SK-N-SH (cell line): ENCODE results near the gene ASTN2. TPM values are rescaled to one million over a fixed set of nuclear protein-coding genes. Genes with fewer than 3 reads are reported as not detected.

Experiments used
- CTCF ChIA-PET: fragments of 300-600, 350-600 bp; formaldehyde crosslinking; extraction: SDS; loops from one replicate; lab custom pipeline; 2021; lab: Yijun Ruan, JAX
- POLR2A ChIA-PET: fragments of 350-600 bp; sonication (Branson Sonifier 250); formaldehyde crosslinking; extraction: SDS; loops from one replicate; lab custom pipeline; 2020; ENCODE audit warnings: antibody characterized with exemption, inconsistent platforms; lab: Yijun Ruan, JAX
- DNase-seq: peaks from one replicate; pipeline ENCODE4 v3.0.0; 2012
- H2AFZ ChIP-seq: fragments of 200-600 bp; sonication (generic); 2 replicates; pipeline ENCODE4 v1.8.1; 2016; ENCODE audit warnings: antibody characterized with exemption, mild to moderate bottlenecking, low read depth
- H3F3A ChIP-seq: fragments of 200-600 bp; sonication (generic); replicated peaks from 2 replicates; pipeline ENCODE3; 2016; ENCODE audit warnings: antibody characterized with exemption, mild to moderate bottlenecking; ENCODE audit not compliant: insufficient read depth
- H3K27ac ChIP-seq, 2 experiments: fragments of 200-500 bp in 1 of 2; fragments of 200-600 bp in 1 of 2; sonication (Bioruptor generic) in 1 of 2; sonication (generic), shearing (Covaris generic) in 1 of 2; 2 replicates each; pipeline versions ENCODE4 v1.5.1 to v1.6.1; 2014 to 2016; ENCODE audit warnings: low read depth in 2 of 2, inconsistent platforms in 1 of 2, low read length in 1 of 2, mild to moderate bottlenecking in 1 of 2, mixed read lengths in 1 of 2
- H3K27me3 ChIP-seq: fragments of 200-600 bp; sonication (generic), shearing (Covaris generic); 2 replicates; pipeline ENCODE4 v1.6.1; 2016; ENCODE audit warnings: mixed run types; ENCODE audit not compliant: insufficient read depth
- H3K36me3 ChIP-seq, 2 experiments: fragments of 200-500 bp in 1 of 2; fragments of 200-600 bp in 1 of 2; sonication (Bioruptor generic) in 1 of 2; sonication (generic) in 1 of 2; replicated peaks in 1 of 2; 2 replicates each; pipeline versions ENCODE3 to v1.5.1; 2014 to 2016; ENCODE audit warnings: low read length in 1 of 2, mild to moderate bottlenecking in 1 of 2; ENCODE audit not compliant: insufficient read depth in 2 of 2, control insufficient read depth in 1 of 2
- H3K4me1 ChIP-seq, 2 experiments: fragments of 200-500 bp in 1 of 2; fragments of 200-600 bp in 1 of 2; sonication (Bioruptor generic) in 1 of 2; sonication (generic), shearing (Covaris generic) in 1 of 2; 2 replicates each; pipeline versions ENCODE4 v1.5.1 to v1.6.1; 2014 to 2016; ENCODE audit warnings: low read depth in 1 of 2, low read length in 1 of 2, mixed run types in 1 of 2; ENCODE audit not compliant: insufficient read depth in 2 of 2, control insufficient read depth in 1 of 2
- H3K4me2 ChIP-seq: fragments of 200-600 bp; sonication (generic), shearing (Covaris generic); 2 replicates; pipeline ENCODE4 v1.6.1; 2017; ENCODE audit warnings: mixed run types
- H3K4me3 ChIP-seq, 2 experiments: fragments of 200-500 bp in 1 of 2; fragments of 200-600 bp in 1 of 2; sonication (Bioruptor generic) in 1 of 2; sonication (generic), shearing (Covaris generic) in 1 of 2; 2 replicates each; pipeline versions ENCODE4 v1.5.1 to v1.8.1; 2014 to 2016; ENCODE audit warnings: low read depth in 2 of 2, inconsistent platforms in 1 of 2, low read length in 1 of 2, mild to moderate bottlenecking in 1 of 2, mixed read lengths in 1 of 2, moderate library complexity in 1 of 2
- H3K79me2 ChIP-seq: fragments of 200-600 bp; sonication (generic); 2 replicates; pipeline ENCODE4 v1.8.1; 2017; ENCODE audit warnings: mild to moderate bottlenecking; ENCODE audit not compliant: insufficient read depth
- H3K9ac ChIP-seq: fragments of 200-600 bp; sonication (generic); 2 replicates; pipeline ENCODE4 v1.6.1; 2017; ENCODE audit warnings: mixed run types
- H3K9me2 ChIP-seq: fragments of 200-600 bp; sonication (generic); 2 replicates; pipeline ENCODE4 v1.6.1; 2017; ENCODE audit warnings: mixed run types
- H3K9me3 ChIP-seq: fragments of 200-600 bp; sonication (generic); 2 replicates; pipeline ENCODE4 v1.6.1; 2017; ENCODE audit warnings: mixed run types, mild to moderate bottlenecking, moderate library complexity
- H4K20me1 ChIP-seq: fragments of 200-600 bp; sonication (generic); 2 replicates; pipeline ENCODE4 v1.6.1; 2017; ENCODE audit warnings: mild to moderate bottlenecking, mixed run types; ENCODE audit not compliant: insufficient read depth
- CHD2 ChIP-seq: fragments of 150-350 bp; IDR thresholded peaks from 2 replicates; pipeline ENCODE4 v1.6.1; 2018; ENCODE audit warnings: low read length; ENCODE audit not compliant: partially characterized antibody
- ELF1 ChIP-seq: IDR thresholded peaks from 2 replicates; pipeline ENCODE4 v1.4.0; 2012
- EP300 ChIP-seq, 2 experiments: IDR thresholded peaks; 2 replicates each; pipeline versions ENCODE4 v1.4.0 to v1.6.1; 2012; ENCODE audit warnings: borderline replicate concordance in 1 of 2, low read depth in 1 of 2, low read length in 1 of 2
- EZH2phosphoT487 ChIP-seq: fragments of 200-600 bp; sonication (generic); IDR thresholded peaks from 2 replicates; pipeline ENCODE4 v1.6.1; 2017; ENCODE audit warnings: low read depth, mixed run types, mild to moderate bottlenecking, antibody characterized with exemption, moderate library complexity, borderline replicate concordance
- FOXM1 ChIP-seq: IDR thresholded peaks from 2 replicates; pipeline ENCODE4 v1.4.0; 2012; ENCODE audit warnings: low read depth, mild to moderate bottlenecking
- GATA2 ChIP-seq: sonication (generic); formaldehyde crosslinking; IDR thresholded peaks from 2 replicates; pipeline ENCODE4 v1.5.0; 2020; ENCODE audit warnings: mild to moderate bottlenecking, missing genetic modification reagents
- MEF2A ChIP-seq: IDR thresholded peaks from 2 replicates; pipeline ENCODE4 v1.4.0; 2012; ENCODE audit warnings: low read depth, borderline replicate concordance
- MXI1 ChIP-seq: IDR thresholded peaks from 2 replicates; pipeline ENCODE4 v1.6.1; 2012; ENCODE audit warnings: mild to moderate bottlenecking, low read depth, low read length, improper control_type of control experiment
- NFIC ChIP-seq: IDR thresholded peaks from 2 replicates; pipeline ENCODE4 v1.4.0; 2012; ENCODE audit warnings: borderline replicate concordance
- NRF1 ChIP-seq: IDR thresholded peaks from 2 replicates; pipeline ENCODE4 v1.6.1; 2012; ENCODE audit warnings: low read depth, mild to moderate bottlenecking, low read length
- RAD21 ChIP-seq: IDR thresholded peaks from 2 replicates; pipeline ENCODE4 v1.6.1; 2012; ENCODE audit warnings: mild to moderate bottlenecking, low read length
- RCOR1 ChIP-seq: fragments of 150-350 bp; IDR thresholded peaks from 2 replicates; pipeline ENCODE4 v1.6.1; 2017; ENCODE audit warnings: antibody characterized with exemption, low read length
- RXRA ChIP-seq: IDR thresholded peaks from 2 replicates; pipeline ENCODE4 v1.4.0; 2012; ENCODE audit warnings: low read depth, mild to moderate bottlenecking, borderline replicate concordance
- TAF1 ChIP-seq: IDR thresholded peaks from 2 replicates; pipeline ENCODE4 v1.6.1; 2012; ENCODE audit warnings: low read depth, mild to moderate bottlenecking, low read length, moderate library complexity, borderline replicate concordance
- TCF12 ChIP-seq: IDR thresholded peaks from 2 replicates; pipeline ENCODE4 v1.4.0; 2012
- ZBTB33 ChIP-seq: IDR thresholded peaks from 2 replicates; pipeline ENCODE4 v1.4.0; 2012; ENCODE audit warnings: low read depth, borderline replicate concordance
- WGBS: methylation state at CpG from one replicate; pipeline ENCODE4 v1.1.6; 2017; ENCODE audit warnings: low lambda C conversion rate; 5-methylcytosine and 5-hydroxymethylcytosine counted together
- polyA plus RNA-seq, 3 experiments: library from polyadenylated mRNA; depleted of rRNA; stranded (reverse); fragments of >200 nt; gene quantifications; 2 replicates each; pipeline ENCODE4 v1.2.3, GENCODE V29; 2012
- TF ChIP-seq, protein P1 (sequence below): fragments of 150-350 bp; IDR thresholded peaks from 2 replicates; pipeline ENCODE4 v1.6.1; 2016; ENCODE audit warnings: mild to moderate bottlenecking, low read depth, low read length
- TF ChIP-seq, protein P2 (sequence below): IDR thresholded peaks from 2 replicates; pipeline ENCODE4 v1.6.1; 2012; ENCODE audit warnings: mild to moderate bottlenecking, low read depth, low read length, moderate library complexity
- TF ChIP-seq, protein P3 (sequence below): IDR thresholded peaks from 2 replicates; pipeline ENCODE4; 2012
- TF ChIP-seq, protein P4 (sequence below): fragments of 150-350 bp; IDR thresholded peaks from 2 replicates; pipeline ENCODE4 v1.6.1; 2017; ENCODE audit warnings: antibody characterized with exemption, low read length, low read depth, borderline replicate concordance

The ASTN2 gene
- polyA plus RNA-seq, 1 of the 3 experiments (the other 2 are of a cell fraction) = 6.6 TPM

DNA sequence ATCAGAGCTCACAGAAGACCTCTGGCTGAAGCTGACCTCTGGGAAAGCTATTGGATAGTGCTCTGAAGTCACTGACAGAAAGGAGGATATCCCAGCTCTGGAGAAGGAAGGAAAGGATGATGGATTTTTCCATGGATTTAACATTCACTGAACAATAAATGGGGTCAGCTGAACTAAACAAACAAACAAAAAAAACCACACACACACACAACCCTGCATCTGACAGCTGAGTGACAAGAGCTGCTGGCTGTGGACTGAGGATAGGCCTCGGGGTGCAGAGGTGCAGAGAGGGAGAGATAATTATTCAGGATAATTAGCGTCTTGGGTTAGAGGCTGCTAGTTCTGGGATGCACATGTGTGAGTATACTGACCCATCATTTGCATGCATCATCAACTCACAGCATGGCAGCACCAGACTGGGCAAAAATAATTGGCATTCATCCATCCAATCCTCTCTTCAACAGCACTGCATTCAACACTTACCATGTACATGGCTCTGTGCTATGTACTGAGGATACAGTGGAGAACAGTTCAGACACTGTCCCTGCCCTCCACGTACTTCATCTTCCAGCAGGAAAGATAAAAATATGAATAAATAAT lies 859.2 kb downstream of the ASTN2 start (continued):
- no peak for TF ChIP-seq NFIC
- TF ChIP-seq NRF1 = no peak
- no peak for TF ChIP-seq RCOR1
- TF ChIP-seq CHD2 = no peak
- TF ChIP-seq FOXM1 = no peak
- TF ChIP-seq, protein P1, sequence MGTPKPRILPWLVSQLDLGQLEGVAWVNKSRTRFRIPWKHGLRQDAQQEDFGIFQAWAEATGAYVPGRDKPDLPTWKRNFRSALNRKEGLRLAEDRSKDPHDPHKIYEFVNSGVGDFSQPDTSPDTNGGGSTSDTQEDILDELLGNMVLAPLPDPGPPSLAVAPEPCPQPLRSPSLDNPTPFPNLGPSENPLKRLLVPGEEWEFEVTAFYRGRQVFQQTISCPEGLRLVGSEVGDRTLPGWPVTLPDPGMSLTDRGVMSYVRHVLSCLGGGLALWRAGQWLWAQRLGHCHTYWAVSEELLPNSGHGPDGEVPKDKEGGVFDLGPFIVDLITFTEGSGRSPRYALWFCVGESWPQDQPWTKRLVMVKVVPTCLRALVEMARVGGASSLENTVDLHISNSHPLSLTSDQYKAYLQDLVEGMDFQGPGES = no peak
- TF ChIP-seq RXRA = no peak

DNA sequence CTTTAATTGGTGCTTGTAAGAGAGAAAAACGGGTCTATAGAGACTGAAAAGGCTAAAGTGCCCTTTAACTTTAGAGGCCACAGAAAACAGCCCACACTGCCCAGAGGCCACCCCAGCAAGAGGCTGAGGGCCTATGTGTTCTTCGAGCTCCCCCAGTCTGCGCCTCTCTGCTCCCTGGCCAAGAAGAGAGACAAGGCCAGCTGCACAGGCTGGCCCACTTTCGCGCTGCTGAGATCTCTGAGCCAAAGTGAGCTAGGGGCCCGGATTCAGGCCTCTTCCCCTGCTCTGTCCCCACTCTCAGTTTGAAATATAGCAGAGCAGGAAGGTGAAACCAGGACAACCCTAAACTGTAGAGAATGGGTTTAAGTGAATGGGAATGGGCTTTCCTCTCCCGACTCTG lies 859.7 kb downstream of the ASTN2 start:
- POLR2A ChIA-PET = interaction anchor here (0.6 kb wide), 1 partner anchor 1860 kb away, joined by 3 read pairs; no protein-coding TSS in a partner anchor

More for the DNA sequence above, 859.7 kb downstream of the ASTN2 start:
- WGBS = 92% methylated on average over 4 of the region's 7 CpGs
- Histone ChIP-seq H3K79me2 (no peaks in the 10 kb centered on the region), H3F3A (no peaks in the 10 kb centered on the region), H3K4me3 (no peak overlapping the region), H3K9me2 (no peaks in the 10 kb centered on the region), H3K27ac (no peak overlapping the region), H3K9me3 (no peaks in the 10 kb centered on the region), H3K9ac (no peak overlapping the region), H4K20me1 (no peaks in the 10 kb centered on the region), H3K36me3 (no peaks in the 10 kb centered on the region), H2AFZ (no peak overlapping the region), H3K27me3 (no peaks in the 10 kb centered on the region), H3K4me2 (no peak overlapping the region), H3K4me1 (peaks cover 0 to 10% of the 10 kb centered on the region in 2 experiments; a peak in 2 of 4 replicates)
- DNase-seq = no peak
- TF ChIP-seq, protein P2, sequence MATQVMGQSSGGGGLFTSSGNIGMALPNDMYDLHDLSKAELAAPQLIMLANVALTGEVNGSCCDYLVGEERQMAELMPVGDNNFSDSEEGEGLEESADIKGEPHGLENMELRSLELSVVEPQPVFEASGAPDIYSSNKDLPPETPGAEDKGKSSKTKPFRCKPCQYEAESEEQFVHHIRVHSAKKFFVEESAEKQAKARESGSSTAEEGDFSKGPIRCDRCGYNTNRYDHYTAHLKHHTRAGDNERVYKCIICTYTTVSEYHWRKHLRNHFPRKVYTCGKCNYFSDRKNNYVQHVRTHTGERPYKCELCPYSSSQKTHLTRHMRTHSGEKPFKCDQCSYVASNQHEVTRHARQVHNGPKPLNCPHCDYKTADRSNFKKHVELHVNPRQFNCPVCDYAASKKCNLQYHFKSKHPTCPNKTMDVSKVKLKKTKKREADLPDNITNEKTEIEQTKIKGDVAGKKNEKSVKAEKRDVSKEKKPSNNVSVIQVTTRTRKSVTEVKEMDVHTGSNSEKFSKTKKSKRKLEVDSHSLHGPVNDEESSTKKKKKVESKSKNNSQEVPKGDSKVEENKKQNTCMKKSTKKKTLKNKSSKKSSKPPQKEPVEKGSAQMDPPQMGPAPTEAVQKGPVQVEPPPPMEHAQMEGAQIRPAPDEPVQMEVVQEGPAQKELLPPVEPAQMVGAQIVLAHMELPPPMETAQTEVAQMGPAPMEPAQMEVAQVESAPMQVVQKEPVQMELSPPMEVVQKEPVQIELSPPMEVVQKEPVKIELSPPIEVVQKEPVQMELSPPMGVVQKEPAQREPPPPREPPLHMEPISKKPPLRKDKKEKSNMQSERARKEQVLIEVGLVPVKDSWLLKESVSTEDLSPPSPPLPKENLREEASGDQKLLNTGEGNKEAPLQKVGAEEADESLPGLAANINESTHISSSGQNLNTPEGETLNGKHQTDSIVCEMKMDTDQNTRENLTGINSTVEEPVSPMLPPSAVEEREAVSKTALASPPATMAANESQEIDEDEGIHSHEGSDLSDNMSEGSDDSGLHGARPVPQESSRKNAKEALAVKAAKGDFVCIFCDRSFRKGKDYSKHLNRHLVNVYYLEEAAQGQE = no peak
- TF ChIP-seq EP300 (IDR thresholded peaks at IDR 0.05; ENCODE audit: borderline replicate concordance in 1 of 2, low read depth in 1 of 2, low read length in 1 of 2) (no peak), ZBTB33 (no peak), CHD2 (no peak), FOXM1 (no peak), TCF12 (no peak), MEF2A (no peak), ELF1 (no peak), EZH2phosphoT487 (no peak), GATA2 (no peak), TAF1 (no peak), MXI1 (no peak), RAD21 (no peak)
- TF ChIP-seq, protein P3, sequence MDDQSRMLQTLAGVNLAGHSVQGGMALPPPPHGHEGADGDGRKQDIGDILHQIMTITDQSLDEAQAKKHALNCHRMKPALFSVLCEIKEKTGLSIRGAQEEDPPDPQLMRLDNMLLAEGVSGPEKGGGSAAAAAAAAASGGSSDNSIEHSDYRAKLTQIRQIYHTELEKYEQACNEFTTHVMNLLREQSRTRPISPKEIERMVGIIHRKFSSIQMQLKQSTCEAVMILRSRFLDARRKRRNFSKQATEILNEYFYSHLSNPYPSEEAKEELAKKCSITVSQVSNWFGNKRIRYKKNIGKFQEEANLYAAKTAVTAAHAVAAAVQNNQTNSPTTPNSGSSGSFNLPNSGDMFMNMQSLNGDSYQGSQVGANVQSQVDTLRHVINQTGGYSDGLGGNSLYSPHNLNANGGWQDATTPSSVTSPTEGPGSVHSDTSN = no peak
- TF ChIP-seq, protein P1 = no peak
- TF ChIP-seq, protein P4, sequence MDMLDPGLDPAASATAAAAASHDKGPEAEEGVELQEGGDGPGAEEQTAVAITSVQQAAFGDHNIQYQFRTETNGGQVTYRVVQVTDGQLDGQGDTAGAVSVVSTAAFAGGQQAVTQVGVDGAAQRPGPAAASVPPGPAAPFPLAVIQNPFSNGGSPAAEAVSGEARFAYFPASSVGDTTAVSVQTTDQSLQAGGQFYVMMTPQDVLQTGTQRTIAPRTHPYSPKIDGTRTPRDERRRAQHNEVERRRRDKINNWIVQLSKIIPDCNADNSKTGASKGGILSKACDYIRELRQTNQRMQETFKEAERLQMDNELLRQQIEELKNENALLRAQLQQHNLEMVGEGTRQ = no peak
- CTCF ChIA-PET = interaction anchor here (1.4 to 2.1 kb wide), 2 partner anchors 17 to 961 kb away, joined by 3 to 9 read pairs; no protein-coding TSS in a partner anchor
